SKM-1 (cell line): Measurements from ENCODE around the gene TLX3.
"Not testable (repeated sequence)": the region's sequence is repeated elsewhere in the genome, so short reads cannot be mapped to it uniquely, and the experiment has no call there.

Experiments used
- DNase-seq: peaks from one replicate; lab custom pipeline; 2025; ENCODE audit not compliant: unreplicated experiment; lab: John Stamatoyannopoulos, UW

The TLX3 gene

DNA sequence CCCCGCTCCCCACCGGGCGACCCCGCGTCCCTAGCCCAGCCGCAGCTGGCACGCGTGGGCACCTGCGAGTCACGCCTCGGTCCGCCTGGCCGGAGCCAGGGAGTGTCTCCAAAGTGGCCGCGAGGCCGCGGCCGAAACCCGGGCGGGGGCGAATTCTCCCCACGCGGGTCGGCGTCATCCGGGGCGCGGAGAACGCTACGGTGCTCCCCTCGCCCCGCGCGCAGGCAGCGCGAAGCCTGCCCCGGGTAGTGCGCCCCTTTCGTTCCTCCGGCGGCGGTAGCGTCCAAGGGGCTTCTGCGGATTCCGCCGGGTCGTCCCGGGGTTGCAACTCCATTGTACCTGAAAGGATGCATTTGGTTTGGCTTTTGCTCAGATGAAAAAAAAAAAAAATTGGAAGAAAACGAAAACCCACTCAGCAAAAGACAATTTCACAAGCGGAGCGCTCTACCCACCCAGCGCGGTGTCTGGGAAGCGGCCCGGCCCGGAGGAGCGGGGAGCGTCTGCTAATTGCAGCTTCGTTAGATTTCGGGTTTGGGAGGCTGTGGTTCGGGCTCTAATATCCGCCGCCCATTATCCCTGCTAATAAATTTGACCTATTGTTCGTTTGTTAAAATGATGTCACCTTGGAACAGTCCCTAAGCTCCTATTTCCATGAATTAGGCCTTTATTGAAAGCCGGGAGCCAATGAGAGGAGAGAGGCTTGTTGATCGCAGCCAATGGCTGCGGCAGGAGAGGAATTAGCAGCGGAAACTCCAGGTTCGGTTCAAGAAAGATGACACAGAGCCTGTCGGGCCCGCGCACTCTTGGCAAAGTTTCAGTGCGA, at the start of gene TLX3:
TSS of gene TLX3 (plus strand) at position 796 of the 823 bp plus-strand sequence. CDS start 118 bp downstream, outside the sequence.
- DNase-seq, result no peak

DNA sequence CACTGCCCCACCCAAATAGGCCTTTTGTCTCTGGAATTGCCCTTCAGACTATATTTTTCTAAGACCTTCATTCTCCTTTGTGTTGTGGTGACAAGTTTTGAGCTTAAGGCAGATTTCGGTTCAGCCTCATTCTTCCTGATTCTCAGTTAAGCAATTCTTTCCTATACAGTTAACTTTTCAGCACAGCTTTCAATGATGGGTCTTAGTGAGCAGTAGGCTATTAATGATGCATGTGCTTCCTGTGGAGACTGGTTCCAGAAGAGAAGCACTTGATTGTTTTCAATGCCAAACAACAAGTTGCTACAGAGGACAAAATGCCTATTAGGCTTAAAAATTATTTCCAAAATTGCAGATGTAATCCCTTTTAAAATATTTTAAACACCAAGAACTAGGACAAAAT, 47.7 kb upstream of the TLX3 start:
- DNase-seq, result no peak

DNA sequence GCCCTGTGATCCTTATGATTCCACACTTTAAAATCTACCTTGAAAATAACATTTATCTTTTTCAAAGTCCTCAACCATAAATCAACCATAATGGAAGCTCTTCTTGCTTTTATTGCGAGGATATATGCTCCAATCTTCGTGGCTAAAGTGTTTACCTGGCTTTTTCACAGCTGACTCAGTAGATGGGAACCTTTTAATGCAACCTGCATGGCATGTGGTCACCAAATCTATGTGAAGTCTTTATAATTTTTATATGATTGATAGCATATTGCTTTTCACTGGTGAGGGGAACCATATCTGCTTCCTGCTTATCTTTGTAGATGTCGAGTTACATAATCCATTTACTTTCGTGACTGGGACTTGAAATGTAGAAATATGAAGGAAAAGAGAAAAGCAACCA, 47.1 kb upstream of the TLX3 start:
- DNase-seq, result no peak

DNA sequence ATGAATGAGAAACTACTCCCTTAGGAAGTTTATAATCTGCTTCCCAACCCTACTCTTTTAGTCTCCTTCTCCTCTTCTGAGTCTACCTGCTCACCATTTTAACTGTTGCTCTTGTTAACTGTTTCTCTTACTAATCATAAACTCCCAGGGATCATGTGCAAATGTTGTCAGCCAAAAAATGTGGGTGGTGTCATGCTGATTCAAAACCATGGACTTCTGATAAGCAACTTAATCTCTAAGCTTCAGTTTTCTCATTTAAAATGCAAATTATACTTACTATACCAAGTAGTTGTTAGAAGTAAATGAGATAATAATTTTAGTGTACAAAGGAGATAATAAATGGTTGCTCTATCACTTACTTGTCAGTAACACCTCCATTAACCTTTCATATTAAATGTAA, 45.9 kb upstream of the TLX3 start:
- DNase-seq, result no peak

DNA sequence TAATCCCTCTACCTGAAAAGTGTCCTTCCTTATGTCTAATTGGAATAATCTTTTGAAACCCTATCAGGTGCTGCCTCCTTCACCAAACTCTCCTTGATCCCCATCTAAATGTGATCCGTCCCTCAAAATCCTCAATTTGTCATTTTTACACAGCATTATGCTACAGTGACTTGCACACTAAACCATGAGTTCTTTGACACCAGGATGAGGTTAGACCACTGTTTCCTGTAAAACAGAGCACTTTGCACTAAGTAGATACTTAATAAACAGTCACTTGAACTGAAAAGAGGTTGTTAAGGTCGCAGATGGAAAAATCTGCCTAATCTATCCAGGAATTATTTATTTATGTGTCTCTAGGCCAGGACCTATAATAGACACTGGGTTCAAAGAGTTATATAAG, 44.2 kb upstream of the TLX3 start:
- no peak for DNase-seq

DNA sequence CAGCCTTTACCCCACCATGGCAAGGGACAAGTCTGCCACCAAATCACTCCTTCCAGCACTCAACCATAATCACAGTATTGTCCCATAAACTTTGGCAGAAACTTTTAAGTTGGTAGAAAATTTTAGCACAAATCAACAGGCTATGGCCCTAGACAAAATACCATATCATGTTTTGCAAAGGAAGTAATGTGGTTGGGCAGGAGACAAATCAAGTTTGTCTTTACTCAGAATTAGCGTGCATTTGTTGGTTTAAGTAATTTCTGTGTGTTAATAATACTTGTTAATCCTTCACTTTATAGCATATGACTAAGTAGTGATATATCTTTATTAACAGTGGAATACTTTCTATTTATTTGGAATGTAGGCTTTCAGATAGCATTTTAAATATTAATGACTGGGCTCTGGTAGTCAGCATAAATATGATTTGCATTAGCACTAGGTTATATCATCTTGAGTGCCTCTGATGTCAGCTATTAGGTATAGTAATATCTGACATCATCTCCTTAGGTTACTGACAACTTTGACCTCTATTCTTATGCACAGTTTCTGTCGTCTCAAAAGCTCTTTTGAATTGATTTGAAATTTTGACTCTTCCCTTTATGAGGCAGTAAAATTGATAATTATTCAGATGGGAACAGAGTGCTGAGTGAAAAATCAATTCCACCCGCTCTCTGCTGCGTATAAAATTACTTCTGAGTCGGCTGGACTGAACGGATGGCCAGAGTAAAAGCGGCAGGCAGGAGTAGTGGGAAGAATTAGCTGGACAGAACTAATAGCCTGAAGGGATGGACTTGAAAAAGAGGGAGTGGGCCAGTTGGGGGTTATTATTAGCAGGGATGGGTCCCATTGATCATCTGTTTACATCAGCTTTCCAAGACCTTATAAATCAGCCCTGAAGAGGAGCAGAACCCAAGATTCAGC, 40.1 kb upstream of the TLX3 start:
- no peak for DNase-seq

DNA sequence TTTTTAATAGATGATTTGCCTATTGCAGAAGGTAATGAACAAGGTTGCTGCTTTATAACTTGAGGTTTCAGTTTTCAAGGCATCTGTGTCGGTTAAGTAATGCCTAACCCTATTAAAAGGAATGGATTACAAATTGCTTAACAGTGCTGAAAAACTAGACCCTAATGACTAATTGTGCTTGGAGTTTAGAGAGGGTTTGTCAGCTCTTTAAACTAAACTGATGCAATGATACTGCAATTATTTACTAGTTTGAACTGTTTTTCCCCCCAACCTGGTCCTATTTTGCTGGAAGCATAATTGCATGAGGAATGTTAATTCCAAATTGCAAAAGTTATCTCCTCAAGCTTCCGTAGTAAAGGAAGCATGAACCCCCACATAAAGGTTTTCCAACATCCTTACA, 39.3 kb upstream of the TLX3 start:
- DNase-seq, result no peak

DNA sequence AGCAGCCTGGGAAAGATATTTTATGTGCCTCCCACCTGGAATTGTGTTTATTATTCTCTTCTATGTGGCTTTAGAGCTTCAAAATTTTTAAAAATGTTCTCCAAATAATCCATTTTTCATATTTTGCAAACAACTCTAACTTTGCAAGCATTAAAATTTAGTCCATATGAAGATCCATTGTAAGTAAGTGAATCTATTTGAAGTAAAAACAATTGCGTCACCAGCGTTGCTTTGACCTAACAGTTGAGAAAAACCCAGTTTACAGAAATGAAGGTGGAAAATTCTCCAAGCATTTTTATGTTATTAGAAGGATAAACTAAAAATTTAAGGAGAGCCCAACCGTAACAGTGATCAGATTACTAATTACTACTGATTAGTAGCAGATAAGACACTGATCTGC, 38.9 kb upstream of the TLX3 start:
- no peak for DNase-seq

DNA sequence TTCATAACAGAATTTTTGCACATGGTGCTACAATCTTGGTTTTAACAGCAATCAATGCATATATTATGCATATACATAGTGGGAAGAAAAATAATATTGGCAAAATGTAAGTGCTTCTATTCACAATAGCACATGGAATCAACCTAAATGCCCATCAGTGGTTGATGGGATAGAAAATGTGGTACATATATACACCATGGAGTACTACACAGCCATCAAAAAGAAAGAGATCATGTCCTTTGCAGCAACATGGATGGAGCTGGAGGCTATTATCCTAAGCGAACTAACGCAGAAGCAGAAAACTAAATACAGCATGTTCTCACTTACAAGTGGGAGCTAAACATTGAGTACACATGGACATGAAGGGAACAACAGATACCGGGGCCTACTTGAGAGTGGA, 37.2 kb upstream of the TLX3 start:
- DNase-seq, result no peak

DNA sequence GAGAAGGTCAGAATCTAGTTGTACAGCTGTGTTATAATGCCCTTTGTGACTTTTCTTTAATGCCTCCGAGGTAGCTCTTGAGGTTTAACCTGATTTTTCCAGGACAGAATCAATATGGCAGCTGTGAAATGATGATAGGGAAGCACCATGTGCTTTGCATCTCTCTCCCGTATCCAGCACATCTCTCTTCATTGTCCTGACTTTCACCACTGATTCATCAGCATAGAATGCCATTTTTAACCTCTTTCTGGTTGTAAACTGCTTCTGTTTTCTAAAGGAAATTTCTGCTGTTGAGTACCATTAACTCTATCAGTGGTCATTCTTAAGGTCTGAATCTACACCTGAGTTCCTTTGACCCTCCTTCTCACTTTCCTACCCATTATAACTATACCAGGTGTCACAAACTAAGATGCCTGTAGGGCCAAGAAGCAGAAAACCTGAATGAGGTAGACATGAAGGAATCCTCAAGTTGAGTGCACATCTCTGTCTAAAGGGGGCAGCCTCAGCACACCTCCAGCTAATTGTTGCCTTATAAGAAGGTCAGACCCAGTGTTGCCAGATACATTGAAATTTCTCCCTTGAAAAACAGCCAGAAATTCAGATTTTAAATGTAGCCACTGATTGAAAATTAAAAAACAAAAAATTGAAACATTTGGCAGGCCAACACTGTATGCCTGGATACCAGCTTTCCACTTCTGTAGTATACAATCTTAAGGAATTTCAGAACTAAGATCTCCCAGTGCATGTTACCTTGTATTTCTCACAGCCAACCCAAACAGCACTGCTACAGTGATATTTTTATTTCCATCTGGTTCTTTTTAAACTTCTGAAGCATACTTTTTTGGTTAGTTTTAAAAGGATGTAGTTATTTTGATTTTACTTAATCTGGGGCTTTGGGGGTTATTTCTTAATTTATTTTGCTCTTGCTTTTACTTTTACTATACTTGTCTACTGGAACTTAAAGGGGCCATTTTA, 35.8 kb upstream of the TLX3 start:
- no peak for DNase-seq

DNA sequence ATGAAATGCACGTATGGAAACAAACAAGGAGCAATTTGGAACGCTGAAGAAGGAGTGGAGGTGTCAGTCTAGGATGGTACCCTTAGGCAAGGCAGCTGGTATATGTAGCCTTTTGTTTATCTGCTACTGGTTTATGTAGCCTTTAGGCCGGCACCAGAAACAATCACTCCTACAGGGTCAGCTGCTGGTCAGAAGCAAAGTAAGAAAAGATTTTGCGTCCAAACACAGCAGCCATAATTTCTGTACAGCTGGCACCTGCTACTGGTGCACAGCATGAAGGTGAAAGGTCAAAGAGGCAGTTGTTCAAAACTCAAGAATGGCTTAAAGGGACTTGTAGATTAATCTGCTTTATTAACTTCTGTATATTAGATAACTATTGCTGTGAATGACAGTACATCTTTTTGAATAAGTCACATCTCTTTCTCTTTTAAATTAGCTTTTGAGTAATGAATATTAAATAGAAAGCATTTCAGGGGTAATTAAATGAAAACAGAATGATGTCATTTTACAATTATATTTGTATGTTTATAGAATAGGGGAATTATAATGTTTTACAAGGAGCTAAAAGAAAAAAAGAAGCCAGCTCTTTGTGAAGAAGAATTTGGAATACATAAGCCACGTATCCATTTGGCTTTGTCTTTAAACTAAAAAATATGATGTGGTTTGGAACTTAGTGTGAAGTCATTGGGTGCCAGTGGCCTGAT, 33.1 kb upstream of the TLX3 start:
- no peak for DNase-seq

DNA sequence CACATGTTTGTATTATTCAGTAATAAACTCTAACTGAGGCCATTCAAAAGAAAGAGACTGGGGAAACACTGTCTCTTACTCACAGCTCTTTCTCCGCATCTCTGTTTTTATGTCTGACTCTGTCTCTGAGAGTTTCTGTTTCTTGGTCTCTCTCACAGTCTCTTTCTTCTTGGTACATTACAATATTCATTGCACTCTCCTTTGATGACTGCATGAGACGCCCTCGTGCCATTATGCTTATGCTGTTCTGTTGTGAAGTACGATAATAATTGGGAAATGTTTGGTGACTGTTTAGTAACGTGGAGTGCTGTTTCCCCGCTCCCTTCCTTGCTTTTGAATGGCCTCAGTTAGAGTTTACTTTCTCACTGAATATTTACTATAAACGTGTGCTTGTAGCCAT, 25.3 kb upstream of the TLX3 start:
- no peak for DNase-seq

DNA sequence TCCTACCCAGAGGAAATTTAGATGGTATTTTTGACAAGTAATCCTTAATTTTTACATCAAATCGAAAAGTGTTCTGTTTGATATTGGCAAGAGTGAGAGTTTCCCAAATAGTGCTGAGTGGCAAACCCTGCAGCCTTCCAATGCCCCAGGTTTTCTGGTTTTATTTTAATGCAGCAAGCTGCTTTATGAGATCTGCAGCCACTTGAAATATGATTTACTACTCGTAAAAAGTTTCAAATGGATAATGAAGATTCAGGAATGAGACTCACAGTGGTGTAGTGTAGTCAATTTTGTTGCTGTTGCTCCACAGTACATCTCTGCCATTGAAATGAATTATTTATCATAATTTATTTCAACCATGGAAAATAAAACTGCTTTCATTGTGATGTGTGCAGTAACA, 23.6 kb upstream of the TLX3 start:
- DNase-seq, result no peak

DNA sequence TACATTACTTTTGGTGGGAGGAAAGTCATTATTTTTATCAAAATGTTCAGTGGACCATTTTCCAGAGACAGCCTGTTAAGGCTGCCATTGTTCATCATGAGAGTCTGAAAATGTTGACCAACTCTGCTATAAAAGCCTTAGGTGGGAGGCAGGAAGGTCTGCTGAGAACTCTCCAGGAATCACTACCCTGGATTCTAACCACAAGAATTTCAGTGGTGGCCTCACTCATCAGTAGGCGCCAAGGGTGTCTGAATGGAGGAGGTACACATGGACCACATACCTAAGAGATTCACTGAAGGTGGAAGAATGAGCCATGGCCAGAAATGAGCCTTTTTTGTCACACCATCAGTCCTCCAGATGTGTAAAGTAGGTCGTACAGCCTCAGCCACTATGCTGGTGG, 21.0 kb upstream of the TLX3 start:
- DNase-seq, result no peak

DNA sequence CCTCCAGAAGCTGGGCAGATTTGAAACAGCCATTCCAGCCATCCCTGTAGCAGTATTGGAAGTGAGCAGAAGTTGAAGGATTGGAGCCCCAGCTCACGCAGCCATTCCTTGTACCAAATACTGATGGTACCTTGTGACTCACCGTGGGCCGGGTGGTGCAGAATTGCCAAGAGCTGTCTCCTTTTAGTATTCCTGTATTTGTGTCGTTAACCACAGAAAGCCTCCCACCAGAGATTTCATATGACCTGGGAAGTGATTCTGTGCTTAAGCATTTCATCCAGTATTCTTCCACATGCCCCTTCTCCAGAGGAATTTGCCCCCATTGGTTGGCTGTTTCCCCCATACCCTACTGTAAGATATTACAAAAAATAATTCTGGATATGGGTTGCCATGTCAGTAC, 17.7 kb upstream of the TLX3 start:
- DNase-seq, result no peak

DNA sequence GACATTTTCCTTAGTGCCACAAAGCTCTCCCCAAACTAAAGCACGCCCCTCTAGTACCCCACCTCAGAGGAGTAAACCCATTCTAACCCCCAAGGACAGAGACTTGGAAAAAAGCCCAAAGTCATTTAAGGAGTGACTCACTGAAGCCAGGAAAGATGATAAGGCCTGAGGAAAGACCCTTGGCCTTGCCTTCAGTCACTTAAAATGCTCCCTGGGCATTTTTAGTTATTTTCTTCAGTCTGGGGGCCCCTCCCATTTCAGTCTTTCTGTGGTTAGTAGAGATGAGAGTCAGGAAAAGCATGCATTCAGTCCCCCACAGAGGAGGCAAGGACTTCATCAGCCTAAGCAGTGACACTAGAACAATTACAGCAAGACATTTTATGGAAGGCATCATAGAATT, 13.7 kb upstream of the TLX3 start:
- DNase-seq, result no peak

DNA sequence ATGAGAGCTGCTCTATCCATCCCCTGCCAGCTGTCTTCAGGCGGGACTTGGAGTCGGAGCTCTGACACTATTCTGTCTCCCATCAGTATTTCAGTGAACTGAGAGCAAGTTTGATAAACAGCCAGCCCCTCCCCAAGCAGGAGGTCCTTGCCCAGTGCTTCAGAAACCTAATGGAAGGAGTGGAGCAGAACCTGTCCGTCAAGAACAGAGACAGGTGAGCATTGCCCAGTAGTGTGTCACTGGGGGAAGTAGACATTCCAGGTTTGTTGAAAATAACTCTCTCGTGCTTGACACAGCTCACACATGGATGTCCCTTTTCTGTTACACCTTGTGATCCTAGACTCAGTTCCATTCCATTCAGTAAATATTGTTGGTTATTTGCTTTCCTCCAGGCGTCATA, 13.2 kb upstream of the TLX3 start:
- DNase-seq, result no peak

DNA sequence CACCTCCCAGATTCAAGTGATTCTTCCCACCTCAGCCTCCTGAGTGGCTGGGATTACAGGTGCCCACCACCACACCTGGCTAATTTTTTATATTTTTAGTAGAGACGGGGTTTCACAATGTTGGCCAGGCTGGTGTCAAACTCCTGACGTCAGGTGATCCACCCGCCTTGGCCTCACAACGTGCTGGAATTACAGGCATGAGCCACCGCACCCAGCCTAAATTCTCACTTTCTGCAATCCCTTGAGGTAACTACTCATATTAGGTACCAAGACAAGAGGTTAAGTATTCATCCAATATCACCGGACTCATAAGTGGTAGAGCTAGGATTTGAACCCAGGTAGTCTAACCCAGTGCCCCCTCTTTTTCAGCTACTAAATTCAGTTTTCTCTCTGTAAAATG, 11.1 kb upstream of the TLX3 start:
- DNase-seq, result not testable (repeated sequence)

DNA sequence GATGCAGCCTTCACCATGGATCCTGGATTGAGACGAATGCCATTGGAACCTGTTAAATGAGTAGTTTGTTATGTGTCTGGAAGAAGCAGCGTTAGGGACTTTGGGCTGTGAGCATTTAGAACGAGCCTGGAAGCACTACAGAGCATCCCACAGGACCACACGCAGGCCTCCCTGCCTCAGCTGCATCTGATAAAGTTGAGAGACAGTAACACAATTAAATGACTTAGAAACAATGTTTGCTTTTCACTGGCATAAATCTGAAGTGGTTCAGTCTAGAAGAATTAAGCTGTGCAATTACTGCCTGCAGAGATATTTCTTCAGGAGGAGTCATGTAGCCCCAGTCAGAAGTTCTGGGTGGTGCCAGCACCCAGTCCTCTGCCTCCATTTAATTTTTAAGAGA, 9.8 kb upstream of the TLX3 start:
- no peak for DNase-seq

DNA sequence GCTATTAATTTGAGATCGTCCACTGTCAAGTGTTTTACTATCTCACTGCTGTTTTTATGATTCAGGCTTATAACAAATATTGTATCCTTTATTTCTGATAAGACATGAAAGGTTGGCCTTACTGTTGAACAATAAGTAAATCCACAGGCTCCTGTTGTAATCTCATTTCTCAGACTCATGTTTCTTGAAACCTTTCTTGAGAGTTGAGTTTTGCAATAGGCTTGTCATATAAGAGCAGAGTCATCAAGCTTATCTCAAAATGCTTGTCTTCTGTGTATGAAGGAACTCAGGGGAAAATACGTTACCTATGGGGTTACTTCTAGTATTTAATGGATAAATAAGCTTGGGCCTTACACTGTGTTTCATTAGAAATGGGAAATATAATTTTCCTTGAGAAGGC, 9.2 kb upstream of the TLX3 start:
- DNase-seq, result no peak
